Gastroesophageal sphincter (tissue), 4 donors: Measurements from ENCODE around the gene NKX2-1. TPM values are rescaled to one million over a fixed set of nuclear protein-coding genes. Genes with fewer than 3 reads are reported as not detected.
"Not testable (repeated sequence)": the region's sequence is repeated elsewhere in the genome, so short reads cannot be mapped to it uniquely, and the experiment has no call there.

Experiments
- ATAC-seq: fragments of 150-250 bp; one replicate; pipeline ENCODE4 v1.9.1; 2016; ENCODE audit warnings: mild to moderate bottlenecking, moderate library complexity
- H3K27ac ChIP-seq, 4 donors: fragments of 200-600 bp; sonication (generic) in 3 of 4; 1 replicate in 3 of 4; 2 replicates in 1 of 4; pipeline ENCODE4 v1.5.1; 2016 to 2019
- H3K27me3 ChIP-seq: fragments of 200-600 bp; sonication (generic); one replicate; pipeline ENCODE4 v1.5.1; 2019
- H3K36me3 ChIP-seq, 2 donors: fragments of 200-600 bp; sonication (generic); one replicate each; pipeline ENCODE4 v1.5.1; 2019; ENCODE audit warnings: control low read depth in 1 of 2
- H3K4me1 ChIP-seq, 3 donors: fragments of 200-600 bp; sonication (generic); 1 replicate in 2 of 3; 2 replicates in 1 of 3; pipeline ENCODE4 v1.5.1; 2016 to 2019; ENCODE audit warnings: control low read depth in 2 of 3
- H3K4me3 ChIP-seq, 2 donors: fragments of 200-600 bp; sonication (generic); one replicate each; pipeline ENCODE4 v1.5.1; 2019; ENCODE audit warnings: mild to moderate bottlenecking in 1 of 2, moderate library complexity in 1 of 2
- H3K9me3 ChIP-seq, 3 donors: fragments of 200-600 bp; sonication (generic); one replicate each; pipeline ENCODE4 v1.5.1; 2017 to 2019; ENCODE audit warnings: control low read depth in 2 of 3
- CTCF ChIP-seq, 4 experiments: fragments of 200-600 bp in 2 of 4; fragments of 450-650 bp in 2 of 4; sonication (generic) in 1 of 4; IDR thresholded peaks; one replicate each; pipeline ENCODE4 v1.5.1; 2017 to 2019; ENCODE audit warnings: antibody characterized with exemption in 4 of 4, mild to moderate bottlenecking in 2 of 4, moderate library complexity in 2 of 4
- EP300 ChIP-seq: sonication (generic); formaldehyde crosslinking; IDR thresholded peaks from one replicate; pipeline ENCODE4 v1.6.1; 2017; ENCODE audit warnings: antibody characterized with exemption, mild to moderate bottlenecking
- POLR2A ChIP-seq, 2 donors: fragments of 450-650 bp; IDR thresholded peaks; one replicate each; pipeline ENCODE4 v1.6.1; 2017; ENCODE audit warnings: antibody characterized with exemption in 2 of 2, mild to moderate bottlenecking in 2 of 2, moderate library complexity in 1 of 2
- POLR2AphosphoS5 ChIP-seq: sonication (generic); formaldehyde crosslinking; IDR thresholded peaks from one replicate; pipeline ENCODE4 v1.6.1; 2017; ENCODE audit warnings: antibody characterized with exemption
- WGBS, 2 donors: methylation state at CpG; one replicate each; pipeline ENCODE4 v1.1.5; 2018; ENCODE audit warnings: low coverage in 1 of 2; 5-methylcytosine and 5-hydroxymethylcytosine counted together
- total RNA-seq, 4 donors: library from RNA; depleted of rRNA; stranded (reverse); fragments of >200 nt; gene quantifications; one replicate each; pipeline ENCODE4 v1.1.0, GENCODE V29; 2016

The NKX2-1 gene
- total RNA-seq, 4 donors from 2014 or later, result not detected

GRCh38 chr14:36479344-36479743 is 40.7 kb downstream of the NKX2-1 start:
- H3K4me1 ChIP-seq, result no peaks in the 10 kb centered on the region
- TF ChIP-seq POLR2A (IDR thresholded peaks at IDR 0.05), result no peak
- TF ChIP-seq EP300, result no peak
- TF ChIP-seq POLR2AphosphoS5, result no peak
- TF ChIP-seq CTCF (IDR thresholded peaks at IDR 0.05), result no peak
- H3K36me3 ChIP-seq, result no peaks in the 10 kb centered on the region
- H3K4me3 ChIP-seq, result no peak overlapping the region
- no peak overlapping the region for H3K27ac ChIP-seq
- no peak for ATAC-seq
- 77 to 91% methylated on average over 4 of the region's 4 CpGs for WGBS, 2 donors
- peaks cover 30% of the 10 kb centered on the region for H3K27me3 ChIP-seq
- H3K9me3 ChIP-seq, result no peaks in the 10 kb centered on the region

DNA sequence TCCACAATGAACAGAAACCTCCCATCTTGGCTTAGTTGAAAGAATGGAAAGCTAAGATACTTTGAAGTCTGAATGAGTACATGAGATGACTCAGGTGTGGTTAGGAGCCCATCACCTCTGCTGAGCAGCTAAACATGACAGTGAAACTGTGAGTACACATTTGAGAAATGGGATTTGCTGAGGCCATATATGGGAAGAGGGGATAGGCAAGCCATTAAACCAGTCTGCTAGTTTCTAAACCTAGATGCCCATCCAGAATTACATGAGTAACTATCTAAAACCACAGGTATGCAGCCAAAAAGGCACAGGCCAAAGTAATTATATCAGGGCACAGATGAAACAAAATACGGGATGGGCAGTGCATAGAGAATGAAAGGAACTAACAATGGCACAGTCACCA is 41.2 kb downstream of the NKX2-1 start:
- Histone ChIP-seq H3K36me3 (no peaks in the 10 kb centered on the region), H3K9me3 (no peaks in the 10 kb centered on the region), H3K27ac (no peak overlapping the region), H3K4me1 (no peaks in the 10 kb centered on the region), H3K4me3 (no peak overlapping the region), H3K27me3 (peaks cover 27% of the 10 kb centered on the region)
- ATAC-seq, result no peak
- TF ChIP-seq EP300 (no peak), POLR2AphosphoS5 (no peak), POLR2A (IDR thresholded peaks at IDR 0.05) (no peak), CTCF (IDR thresholded peaks at IDR 0.05) (no peak)
- WGBS, 2 donors, result 0% methylated on average over 1 of the region's 1 CpG; no CpG with 5 or more reads in 1 of the 2 donors

DNA sequence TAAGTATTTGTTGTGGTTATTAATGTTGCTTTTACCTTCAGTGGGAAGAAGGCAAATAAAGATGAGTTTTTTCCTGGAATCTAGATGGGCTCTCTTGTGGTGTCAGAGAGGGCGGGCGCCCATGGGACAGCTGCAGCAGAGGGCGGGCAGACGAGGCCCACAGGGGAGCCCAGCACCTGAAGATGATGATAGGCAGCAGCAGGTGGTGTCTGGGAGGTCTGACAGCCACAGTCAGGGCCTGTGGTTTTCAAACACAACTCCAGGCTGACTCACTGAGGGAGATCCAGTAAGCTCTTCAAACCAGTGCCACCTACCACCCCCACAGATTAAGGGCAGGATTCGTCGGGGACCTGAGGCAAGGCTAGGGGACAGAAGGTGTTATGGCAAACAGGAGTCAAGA is 42.8 kb downstream of the NKX2-1 start:
- H3K27me3 ChIP-seq, result peaks cover 17% of the 10 kb centered on the region
- no peaks in the 10 kb centered on the region for H3K9me3 ChIP-seq
- H3K27ac ChIP-seq, result no peak overlapping the region
- TF ChIP-seq POLR2AphosphoS5, result no peak
- no peak for TF ChIP-seq EP300
- no peak for TF ChIP-seq CTCF (IDR thresholded peaks at IDR 0.05)
- TF ChIP-seq POLR2A (IDR thresholded peaks at IDR 0.05), result no peak
- H3K4me3 ChIP-seq, result no peak overlapping the region
- no peaks in the 10 kb centered on the region for H3K36me3 ChIP-seq
- H3K4me1 ChIP-seq, result no peaks in the 10 kb centered on the region
- WGBS, 2 donors, result 80% methylated on average over 3 of the region's 6 CpGs; no CpG with 5 or more reads in 1 of the 2 donors
- ATAC-seq, result no peak

DNA sequence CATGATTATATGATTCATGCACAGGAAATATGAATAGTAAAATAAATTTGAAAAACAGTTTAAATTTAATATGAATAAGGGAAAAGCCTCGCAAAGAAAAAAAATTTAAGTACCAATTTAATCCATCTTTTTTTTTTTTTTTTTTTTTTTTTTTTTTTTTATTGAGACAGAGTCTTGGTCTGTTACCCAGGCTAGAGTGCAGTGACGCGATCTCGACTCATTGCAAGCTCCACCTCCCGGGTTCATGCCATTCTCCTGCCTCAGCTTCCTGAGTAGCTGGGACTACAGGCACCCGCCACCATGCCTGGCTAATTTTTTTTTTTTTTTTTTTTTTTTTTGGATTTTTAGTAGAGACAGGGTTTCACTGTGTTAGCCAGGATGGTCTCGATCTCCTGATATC is 44.0 kb downstream of the NKX2-1 start:
- H3K4me3 ChIP-seq, H3K9me3 ChIP-seq, H3K36me3 ChIP-seq, H3K4me1 ChIP-seq, ATAC-seq, H3K27ac ChIP-seq: not testable (repeated sequence)
- peaks cover 19% of the 10 kb centered on the region for H3K27me3 ChIP-seq
- 79 to 89% methylated on average over 6 to 7 of the region's 7 CpGs for WGBS, 2 donors

- no peak overlapping the region for H3K4me3 ChIP-seq
- 62 to 67% methylated on average over 4 of the region's 4 CpGs for WGBS, 2 donors
- no peak for ATAC-seq
- H3K36me3 ChIP-seq, result no peaks in the 10 kb centered on the region
- peaks cover 16% of the 10 kb centered on the region for H3K27me3 ChIP-seq
- no peaks in the 10 kb centered on the region for H3K4me1 ChIP-seq
- no peaks in the 10 kb centered on the region for H3K9me3 ChIP-seq
- TF ChIP-seq EP300 (no peak), POLR2A (IDR thresholded peaks at IDR 0.05) (no peak), POLR2AphosphoS5 (no peak), CTCF (IDR thresholded peaks at IDR 0.05) (no peak)
- H3K27ac ChIP-seq, result no peak overlapping the region
Measured at GRCh38 chr14:36474593-36474992, 45.4 kb downstream of the NKX2-1 start.
